ENCODE data around the gene GART. TPM values are rescaled to one million over a fixed set of nuclear protein-coding genes. Genes with fewer than 3 reads are reported as not detected.

GART gene
- total RNA-seq, 1 donor from 2014 or later, result 199 TPM

DNA sequence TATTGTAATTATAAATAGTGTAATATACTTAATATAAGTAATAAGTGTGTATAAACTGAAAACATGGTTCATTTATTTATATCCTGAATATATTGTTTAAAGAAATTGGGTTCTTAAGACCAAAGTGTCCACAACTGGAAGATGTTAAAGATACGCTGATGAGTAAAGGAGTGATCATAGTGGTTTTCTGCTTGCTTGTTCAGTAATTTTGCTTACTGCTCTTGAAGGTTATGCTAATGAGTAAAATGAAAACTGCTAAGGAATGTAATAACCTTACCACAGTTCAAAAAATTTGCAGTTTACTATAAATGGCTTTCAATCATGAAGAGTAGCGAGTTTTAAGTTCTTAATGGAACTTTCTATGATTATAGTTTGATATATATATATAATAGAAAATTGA lies 24.6 kb upstream of the GART start:
- H3K36me3 Mint-ChIP-seq (ENCODE audit: low read depth), result peaks cover 55% of the 10 kb centered on the region
- no peak for DNase-seq (ENCODE audit: low spot score)
- intact Hi-C loops (cut with micrococcal nuclease), result loop anchor here (2.0 kb wide), 1 partner anchor 24 kb away; the partner anchor contains the start of genes GART and SON
- H3K9me3 Mint-ChIP-seq, result no peaks in the 10 kb centered on the region
- H3K27me3 Mint-ChIP-seq (ENCODE audit: low read depth), result no peaks in the 10 kb centered on the region
- H3K4me3 Mint-ChIP-seq (ENCODE audit: low read depth), result no peak overlapping the region
- H3K27ac Mint-ChIP-seq, result no peak overlapping the region
- peaks cover 26% of the 10 kb centered on the region for H3K4me1 Mint-ChIP-seq (ENCODE audit: low read depth)

DNA sequence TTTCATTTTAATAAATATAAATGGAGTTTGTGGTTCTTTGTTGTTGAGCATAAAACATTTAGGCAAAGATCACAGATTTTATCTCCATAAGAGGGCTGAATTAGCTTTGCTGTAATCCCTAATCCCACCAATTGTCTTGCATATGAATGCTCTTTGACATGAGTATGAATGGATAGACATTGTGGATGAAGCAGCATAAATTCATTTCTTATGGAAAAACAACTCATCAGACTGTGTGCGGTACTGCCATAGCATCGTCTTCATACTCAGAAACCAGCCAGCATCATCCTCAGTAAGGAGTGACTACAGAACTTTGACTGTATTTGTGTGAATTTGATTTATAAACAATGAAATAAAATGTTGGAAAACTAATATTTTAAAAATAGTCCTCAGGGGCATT lies 20.5 kb upstream of the GART start:
- H3K27ac Mint-ChIP-seq, result no peak overlapping the region
- peaks cover 28% of the 10 kb centered on the region for H3K4me1 Mint-ChIP-seq (ENCODE audit: low read depth)
- no peaks in the 10 kb centered on the region for H3K9me3 Mint-ChIP-seq
- intact Hi-C loops (cut with micrococcal nuclease), result no loop called here
- peaks cover 65% of the 10 kb centered on the region for H3K36me3 Mint-ChIP-seq (ENCODE audit: low read depth)
- H3K4me3 Mint-ChIP-seq (ENCODE audit: low read depth), result no peak overlapping the region
- DNase-seq (ENCODE audit: low spot score), result no peak
- H3K27me3 Mint-ChIP-seq (ENCODE audit: low read depth), result no peaks in the 10 kb centered on the region

GRCh38 chr21:33561373-33561772 lies 19.5 kb upstream of the GART start:
- no peak for DNase-seq (ENCODE audit: low spot score)
- Mint-ChIP-seq H3K27me3 (ENCODE audit: low read depth) (no peaks in the 10 kb centered on the region), H3K4me3 (ENCODE audit: low read depth) (no peak overlapping the region), H3K9me3 (no peaks in the 10 kb centered on the region), H3K36me3 (ENCODE audit: low read depth) (peaks cover 73% of the 10 kb centered on the region), H3K27ac (peak overlapping the region; percentile 45), H3K4me1 (ENCODE audit: low read depth) (peaks cover 31% of the 10 kb centered on the region)
- intact Hi-C loops (cut with micrococcal nuclease), result no loop called here

DNA sequence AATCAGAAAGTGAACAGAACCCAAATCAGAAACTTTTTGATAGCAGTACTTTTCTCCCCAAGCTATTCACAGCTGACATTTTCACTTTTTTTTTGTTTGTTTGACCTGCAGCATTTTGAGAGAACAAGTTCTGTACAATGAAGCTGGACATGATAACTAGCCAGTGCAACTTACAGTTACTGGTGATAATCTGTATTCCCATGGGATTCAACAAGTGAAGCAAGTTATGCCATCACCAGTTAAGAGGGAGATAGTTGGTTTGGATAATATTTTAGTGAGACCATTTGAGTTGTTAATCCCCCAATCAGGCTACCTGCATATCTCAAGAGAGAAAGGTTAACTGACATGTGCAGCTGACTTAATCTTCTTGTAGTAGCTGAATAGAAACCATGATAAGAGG lies 19.0 kb upstream of the GART start:
- H3K27me3 Mint-ChIP-seq (ENCODE audit: low read depth), result no peaks in the 10 kb centered on the region
- no peaks in the 10 kb centered on the region for H3K9me3 Mint-ChIP-seq
- DNase-seq (ENCODE audit: low spot score), result no peak
- H3K4me3 Mint-ChIP-seq (ENCODE audit: low read depth), result no peak overlapping the region
- H3K36me3 Mint-ChIP-seq (ENCODE audit: low read depth), result peaks cover 77% of the 10 kb centered on the region
- peaks cover 33% of the 10 kb centered on the region for H3K4me1 Mint-ChIP-seq (ENCODE audit: low read depth)
- peak overlapping the region; percentile 45 for H3K27ac Mint-ChIP-seq
- intact Hi-C loops (cut with micrococcal nuclease), result no loop called here

GRCh38 chr21:33559813-33560212 lies 17.9 kb upstream of the GART start:
- Mint-ChIP-seq H3K9me3 (no peaks in the 10 kb centered on the region), H3K4me1 (ENCODE audit: low read depth) (peaks cover 39% of the 10 kb centered on the region), H3K27me3 (ENCODE audit: low read depth) (no peaks in the 10 kb centered on the region), H3K27ac (no peak overlapping the region), H3K36me3 (ENCODE audit: low read depth) (peaks cover 88% of the 10 kb centered on the region), H3K4me3 (ENCODE audit: low read depth) (no peak overlapping the region)
- intact Hi-C loops (cut with micrococcal nuclease), result no loop called here
- DNase-seq (ENCODE audit: low spot score), result no peak

DNA sequence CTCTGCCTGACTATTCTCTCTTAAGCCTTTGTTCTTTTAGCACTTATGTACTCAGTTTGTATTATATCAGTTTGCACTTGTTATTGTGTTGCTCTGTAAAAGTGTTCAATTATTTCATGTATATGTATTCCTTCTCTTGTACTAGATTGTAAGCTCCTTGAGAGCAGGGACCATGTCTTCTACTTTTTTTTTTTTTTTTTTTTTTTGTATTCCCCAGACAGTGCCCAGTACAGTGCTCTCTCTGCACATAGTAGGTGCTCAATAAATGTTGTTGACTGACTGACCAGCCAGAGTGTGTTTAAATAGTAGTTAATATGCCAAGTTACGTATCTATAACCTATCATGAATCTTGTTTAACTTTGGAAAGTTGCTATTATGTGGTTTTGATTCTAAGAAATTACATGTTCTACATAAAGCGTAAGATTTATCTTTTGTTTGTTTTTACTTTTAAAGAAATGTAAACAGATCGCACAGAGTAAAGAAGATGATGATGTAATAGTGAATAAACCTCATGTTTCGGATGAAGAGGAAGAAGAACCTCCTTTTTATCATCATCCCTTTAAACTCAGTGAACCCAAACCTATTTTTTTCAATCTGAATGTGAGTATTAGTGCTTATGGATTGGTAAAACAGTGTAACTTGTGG lies 17.0 kb upstream of the GART start:
- peaks cover 46% of the 10 kb centered on the region for H3K4me1 Mint-ChIP-seq (ENCODE audit: low read depth)
- H3K27me3 Mint-ChIP-seq (ENCODE audit: low read depth), result no peaks in the 10 kb centered on the region
- H3K27ac Mint-ChIP-seq, result no peak overlapping the region
- intact Hi-C loops (cut with micrococcal nuclease), result no loop called here
- no peak for DNase-seq (ENCODE audit: low spot score)
- H3K36me3 Mint-ChIP-seq (ENCODE audit: low read depth), result peaks cover 93% of the 10 kb centered on the region
- no peak overlapping the region for H3K4me3 Mint-ChIP-seq (ENCODE audit: low read depth)
- no peaks in the 10 kb centered on the region for H3K9me3 Mint-ChIP-seq

DNA sequence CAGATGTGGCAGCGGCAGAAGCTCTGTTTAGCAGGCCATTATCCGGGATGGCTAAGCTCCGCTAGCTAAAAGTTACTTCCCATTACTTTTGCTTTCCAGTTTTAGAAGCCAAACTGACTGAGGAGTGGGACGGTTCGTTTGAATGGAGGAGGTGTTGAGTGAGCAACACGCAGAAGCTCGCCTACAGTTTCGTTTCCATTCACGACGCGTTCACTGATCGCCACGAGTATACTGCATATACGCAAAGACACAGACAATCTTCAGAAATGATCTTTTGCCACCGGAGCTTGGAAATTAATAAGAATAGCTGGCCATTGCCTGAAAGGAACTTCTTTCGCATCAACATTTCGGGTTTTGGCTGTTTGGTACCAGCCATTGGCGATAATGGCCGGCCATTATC lies 15.5 kb upstream of the GART start:
- Mint-ChIP-seq H3K27me3 (ENCODE audit: low read depth) (no peaks in the 10 kb centered on the region), H3K4me1 (ENCODE audit: low read depth) (peaks cover 41% of the 10 kb centered on the region), H3K9me3 (no peaks in the 10 kb centered on the region), H3K27ac (no peak overlapping the region), H3K36me3 (ENCODE audit: low read depth) (peaks cover 94% of the 10 kb centered on the region), H3K4me3 (ENCODE audit: low read depth) (no peak overlapping the region)
- intact Hi-C loops (cut with micrococcal nuclease), result no loop called here
- DNase-seq (ENCODE audit: low spot score), result no peak

DNA sequence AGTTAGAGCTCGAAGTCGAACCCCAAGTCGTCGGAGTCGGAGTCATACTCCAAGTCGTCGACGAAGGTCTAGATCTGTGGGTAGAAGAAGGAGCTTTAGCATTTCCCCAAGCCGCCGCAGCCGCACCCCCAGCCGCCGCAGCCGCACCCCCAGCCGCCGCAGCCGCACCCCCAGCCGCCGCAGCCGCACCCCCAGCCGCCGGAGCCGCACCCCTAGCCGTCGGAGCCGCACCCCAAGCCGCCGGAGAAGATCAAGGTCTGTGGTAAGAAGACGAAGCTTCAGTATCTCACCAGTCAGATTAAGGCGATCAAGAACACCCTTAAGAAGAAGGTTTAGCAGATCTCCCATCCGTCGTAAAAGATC lies 13.0 kb upstream of the GART start:
- Mint-ChIP-seq H3K4me3 (ENCODE audit: low read depth) (peak overlapping the region; percentile 57), H3K27ac (no peak overlapping the region), H3K4me1 (ENCODE audit: low read depth) (peaks cover 34% of the 10 kb centered on the region), H3K27me3 (ENCODE audit: low read depth) (no peaks in the 10 kb centered on the region), H3K36me3 (ENCODE audit: low read depth) (peaks cover 89% of the 10 kb centered on the region), H3K9me3 (no peaks in the 10 kb centered on the region)
- intact Hi-C loops (cut with micrococcal nuclease), result no loop called here
- no peak for DNase-seq (ENCODE audit: low spot score)

- intact Hi-C loops (cut with micrococcal nuclease), result no loop called here
These were observed 12.5 kb upstream of the GART start for GRCh38 chr21:33554236-33554981.

GRCh38 chr21:33552999-33553598 lies 11.2 kb upstream of the GART start:
- Mint-ChIP-seq H3K36me3 (ENCODE audit: low read depth) (peaks cover 90% of the 10 kb centered on the region), H3K4me1 (ENCODE audit: low read depth) (peaks cover 35% of the 10 kb centered on the region), H3K27ac (no peak overlapping the region), H3K4me3 (ENCODE audit: low read depth) (no peak overlapping the region), H3K9me3 (no peaks in the 10 kb centered on the region), H3K27me3 (ENCODE audit: low read depth) (no peaks in the 10 kb centered on the region)
- intact Hi-C loops (cut with micrococcal nuclease), result no loop called here
- DNase-seq (ENCODE audit: low spot score), result no peak

More at GRCh38 chr21:33554236-33554981, 12.5 kb upstream of the GART start:
- no peaks in the 10 kb centered on the region for H3K27me3 Mint-ChIP-seq (ENCODE audit: low read depth)
- H3K9me3 Mint-ChIP-seq, result no peaks in the 10 kb centered on the region
- peaks cover 34% of the 10 kb centered on the region for H3K4me1 Mint-ChIP-seq (ENCODE audit: low read depth)
- DNase-seq (ENCODE audit: low spot score), result no peak
- H3K27ac Mint-ChIP-seq, result peak overlapping the region; percentile 42
- peak overlapping the region; percentile 57 for H3K4me3 Mint-ChIP-seq (ENCODE audit: low read depth)
- peaks cover 89% of the 10 kb centered on the region for H3K36me3 Mint-ChIP-seq (ENCODE audit: low read depth)

DNA sequence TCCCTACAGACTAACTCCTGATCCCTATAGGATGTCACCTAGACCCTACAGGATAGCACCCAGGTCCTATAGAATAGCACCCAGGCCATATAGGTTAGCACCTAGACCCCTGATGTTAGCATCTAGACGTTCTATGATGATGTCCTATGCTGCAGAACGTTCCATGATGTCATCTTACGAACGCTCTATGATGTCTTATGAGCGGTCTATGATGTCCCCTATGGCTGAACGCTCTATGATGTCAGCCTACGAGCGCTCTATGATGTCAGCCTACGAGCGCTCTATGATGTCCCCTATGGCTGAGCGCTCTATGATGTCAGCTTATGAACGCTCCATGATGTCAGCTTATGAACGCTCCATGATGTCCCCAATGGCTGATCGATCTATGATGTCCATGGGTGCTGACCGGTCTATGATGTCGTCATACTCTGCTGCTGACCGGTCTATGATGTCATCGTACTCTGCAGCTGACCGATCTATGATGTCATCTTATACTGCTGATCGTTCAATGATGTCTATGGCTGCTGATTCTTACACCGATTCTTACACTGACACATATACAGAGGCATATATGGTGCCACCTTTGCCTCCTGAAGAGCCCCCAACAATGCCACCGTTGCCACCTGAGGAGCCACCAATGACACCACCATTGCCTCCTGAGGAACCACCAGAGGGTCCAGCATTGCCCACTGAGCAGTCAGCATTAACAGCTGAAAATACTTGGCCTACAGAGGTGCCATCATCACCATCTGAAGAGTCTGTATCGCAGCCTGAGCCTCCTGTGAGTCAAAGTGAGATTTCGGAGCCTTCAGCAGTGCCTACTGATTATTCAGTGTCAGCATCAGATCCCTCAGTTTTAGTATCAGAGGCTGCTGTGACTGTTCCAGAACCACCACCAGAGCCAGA lies 10.4 kb upstream of the GART start:
- H3K27ac Mint-ChIP-seq, result no peak overlapping the region
- no peaks in the 10 kb centered on the region for H3K9me3 Mint-ChIP-seq
- no peaks in the 10 kb centered on the region for H3K27me3 Mint-ChIP-seq (ENCODE audit: low read depth)
- DNase-seq (ENCODE audit: low spot score), result no peak
- intact Hi-C loops (cut with micrococcal nuclease), result no loop called here
- peaks cover 88% of the 10 kb centered on the region for H3K36me3 Mint-ChIP-seq (ENCODE audit: low read depth)
- no peak overlapping the region for H3K4me3 Mint-ChIP-seq (ENCODE audit: low read depth)
- peaks cover 33% of the 10 kb centered on the region for H3K4me1 Mint-ChIP-seq (ENCODE audit: low read depth)

GRCh38 chr21:33551664-33552063 lies 9.7 kb upstream of the GART start:
- Mint-ChIP-seq H3K27ac (no peak overlapping the region), H3K36me3 (ENCODE audit: low read depth) (peaks cover 86% of the 10 kb centered on the region), H3K4me3 (ENCODE audit: low read depth) (no peak overlapping the region), H3K9me3 (no peaks in the 10 kb centered on the region), H3K27me3 (ENCODE audit: low read depth) (no peaks in the 10 kb centered on the region), H3K4me1 (ENCODE audit: low read depth) (peaks cover 29% of the 10 kb centered on the region)
- intact Hi-C loops (cut with micrococcal nuclease), result no loop called here
- no peak for DNase-seq (ENCODE audit: low spot score)

All from activated T-helper 2 cell treated with anti-CD3 and anti-CD28 coated beads, Interferon-gamma antibody, Interleukin-2, Interleukin-4, amounts not matched to agents 10 μg/mL and 5 μg/mL and 100 μg/mL, durations not matched to agents 14 hours and 24 hours and 36 hours (primary cell).